ENCODE results near the gene CAPRIN1.

The CAPRIN1 gene

GRCh38 chr11:34136420-34136819, 84.9 kb downstream of the CAPRIN1 start:
- no peak for TF ChIP-seq CTCF (IDR thresholded peaks at IDR 0.05; ENCODE audit: low read depth, low read length)
- DNase-seq (ENCODE audit: extremely low read depth, low read depth): no peak

GRCh38 chr11:34139346-34139745, 87.8 kb downstream of the CAPRIN1 start:
- TF ChIP-seq CTCF (IDR thresholded peaks at IDR 0.05; ENCODE audit: low read depth, low read length): no peak
- no peak for DNase-seq (ENCODE audit: extremely low read depth, low read depth)

GRCh38 chr11:34140149-34140548, 88.6 kb downstream of the CAPRIN1 start:
- no peak for TF ChIP-seq CTCF (IDR thresholded peaks at IDR 0.05; ENCODE audit: low read depth, low read length)
- no peak for DNase-seq (ENCODE audit: extremely low read depth, low read depth)

- TF ChIP-seq CTCF (IDR thresholded peaks at IDR 0.05; ENCODE audit: low read depth, low read length): no peak
- DNase-seq (ENCODE audit: extremely low read depth, low read depth): no peak
These were observed 91.5 kb downstream of the CAPRIN1 start for GRCh38 chr11:34143048-34143447.

- TF ChIP-seq CTCF (IDR thresholded peaks at IDR 0.05; ENCODE audit: low read depth, low read length): no peak
- DNase-seq (ENCODE audit: extremely low read depth, low read depth): no peak
These were observed 93.5 kb downstream of the CAPRIN1 start for GRCh38 chr11:34145073-34145472.

GRCh38 chr11:34145847-34146381, 94.4 kb downstream of the CAPRIN1 start:
- DNase-seq (ENCODE audit: extremely low read depth, low read depth): no peak
- TF ChIP-seq CTCF (IDR thresholded peaks at IDR 0.05; ENCODE audit: low read depth, low read length): no peak

- no peak for TF ChIP-seq CTCF (IDR thresholded peaks at IDR 0.05; ENCODE audit: low read depth, low read length)
- DNase-seq (ENCODE audit: extremely low read depth, low read depth): no peak
These were observed 94.9 kb downstream of the CAPRIN1 start for GRCh38 chr11:34146411-34146810.

Data from AG09319 (cell line).